ENCODE data around the gene RPA3. TPM values are rescaled to one million over a fixed set of nuclear protein-coding genes. Genes with fewer than 3 reads are reported as not detected.

The RPA3 gene
- total and polyA plus RNA-seq, 9 of the 15 experiments (the other 6 are each of a cell fraction or from before 2014, with no cell fraction given) = 68.5 to 265 (median 125) TPM

DNA sequence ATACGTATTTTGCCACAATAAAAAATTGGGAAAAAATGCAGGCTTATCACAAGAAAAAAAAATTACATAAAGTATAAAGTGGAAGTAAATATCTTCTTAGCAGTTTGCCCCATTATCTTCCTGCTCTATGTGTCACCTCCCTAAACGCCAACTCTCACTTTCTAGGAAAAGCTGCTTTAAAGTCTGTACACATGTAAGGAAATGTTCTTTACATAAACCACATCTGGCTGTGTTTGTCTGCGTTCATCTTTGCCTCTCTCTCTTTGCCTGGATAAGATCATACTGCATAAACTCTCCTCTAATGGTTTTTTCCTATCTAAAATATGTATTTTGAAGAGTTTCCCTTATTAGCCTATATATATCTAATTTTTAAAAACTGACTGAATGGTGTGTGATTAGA, 100.9 kb downstream of the RPA3 start (continued):
- TF ChIP-seq ETS2 (tag; IDR thresholded peaks at IDR 0.05; ENCODE audit: borderline replicate concordance, poor library complexity, severe bottlenecking) (no peak), MTA1 (IDR thresholded peaks at IDR 0.05; ENCODE audit: borderline replicate concordance) (no peak), ZNF280B (CRISPR knock-in tag; IDR thresholded peaks at IDR 0.05) (no peak), TCF3 (CRISPR knock-in tag; IDR thresholded peaks at IDR 0.05) (peak; percentile 59), MTA3 (IDR thresholded peaks at IDR 0.05; ENCODE audit: borderline replicate concordance) (no peak), NFYB (IDR thresholded peaks at IDR 0.05; ENCODE audit: extremely low read depth, insufficient read length) (no peak), CXXC5 (CRISPR knock-in tag; IDR thresholded peaks at IDR 0.05) (no peak), ZNF668 (CRISPR knock-in tag; IDR thresholded peaks at IDR 0.05) (no peak), EGR1 (conservative IDR thresholded peaks at IDR 0.05) (0 out of 2 replicates have a peak, but pooled peaks have one; percentile 31), ZNF23 (CRISPR knock-in tag; IDR thresholded peaks at IDR 0.05) (no peak), EZH2 (IDR thresholded peaks at IDR 0.05; ENCODE audit: borderline replicate concordance, low read depth, low read length) (no peak), TGIF2 (CRISPR knock-in tag; IDR thresholded peaks at IDR 0.05) (no peak), ILF3 (IDR thresholded peaks at IDR 0.05; ENCODE audit: borderline replicate concordance) (no peak), SUPT5H (IDR thresholded peaks at IDR 0.05) (no peak), SAFB (IDR thresholded peaks at IDR 0.05; ENCODE audit: borderline replicate concordance, low read depth, low read length) (no peak), HIVEP1 (CRISPR knock-in tag; IDR thresholded peaks at IDR 0.05) (no peak), HDAC3 (IDR thresholded peaks at IDR 0.05; ENCODE audit: borderline replicate concordance, partially characterized antibody) (peak; percentile 27), CEBPG (CRISPR knock-in tag; IDR thresholded peaks at IDR 0.05) (no peak), CEBPG (tag; conservative IDR thresholded peaks at IDR 0.05 in 1 of 2, IDR thresholded peaks at IDR 0.05 in 1 of 2) (no peak), XRCC3 (IDR thresholded peaks at IDR 0.05) (no peak), MAFF (IDR thresholded peaks at IDR 0.05; ENCODE audit: low read length) (no peak), DDX20 (tag; IDR thresholded peaks at IDR 0.05; ENCODE audit: low read depth) (no peak), GABPB2 (CRISPR knock-in tag; conservative IDR thresholded peaks at IDR 0.05) (no peak), NFXL1 (CRISPR knock-in tag; IDR thresholded peaks at IDR 0.05) (no peak), SRSF3 (IDR thresholded peaks at IDR 0.05; ENCODE audit: insufficient read depth, low read length) (no peak), PHF20 (IDR thresholded peaks at IDR 0.05; ENCODE audit: partially characterized antibody) (no peak), PHF21A (IDR thresholded peaks at IDR 0.05; ENCODE audit: borderline replicate concordance, low read depth) (no peak)
- TF ChIP-seq, protein P1, sequence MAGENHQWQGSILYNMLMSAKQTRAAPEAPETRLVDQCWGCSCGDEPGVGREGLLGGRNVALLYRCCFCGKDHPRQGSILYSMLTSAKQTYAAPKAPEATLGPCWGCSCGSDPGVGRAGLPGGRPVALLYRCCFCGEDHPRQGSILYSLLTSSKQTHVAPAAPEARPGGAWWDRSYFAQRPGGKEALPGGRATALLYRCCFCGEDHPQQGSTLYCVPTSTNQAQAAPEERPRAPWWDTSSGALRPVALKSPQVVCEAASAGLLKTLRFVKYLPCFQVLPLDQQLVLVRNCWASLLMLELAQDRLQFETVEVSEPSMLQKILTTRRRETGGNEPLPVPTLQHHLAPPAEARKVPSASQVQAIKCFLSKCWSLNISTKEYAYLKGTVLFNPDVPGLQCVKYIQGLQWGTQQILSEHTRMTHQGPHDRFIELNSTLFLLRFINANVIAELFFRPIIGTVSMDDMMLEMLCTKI (IDR thresholded peaks at IDR 0.05; ENCODE audit: partially characterized antibody) = no peak
- TF ChIP-seq, protein P2, sequence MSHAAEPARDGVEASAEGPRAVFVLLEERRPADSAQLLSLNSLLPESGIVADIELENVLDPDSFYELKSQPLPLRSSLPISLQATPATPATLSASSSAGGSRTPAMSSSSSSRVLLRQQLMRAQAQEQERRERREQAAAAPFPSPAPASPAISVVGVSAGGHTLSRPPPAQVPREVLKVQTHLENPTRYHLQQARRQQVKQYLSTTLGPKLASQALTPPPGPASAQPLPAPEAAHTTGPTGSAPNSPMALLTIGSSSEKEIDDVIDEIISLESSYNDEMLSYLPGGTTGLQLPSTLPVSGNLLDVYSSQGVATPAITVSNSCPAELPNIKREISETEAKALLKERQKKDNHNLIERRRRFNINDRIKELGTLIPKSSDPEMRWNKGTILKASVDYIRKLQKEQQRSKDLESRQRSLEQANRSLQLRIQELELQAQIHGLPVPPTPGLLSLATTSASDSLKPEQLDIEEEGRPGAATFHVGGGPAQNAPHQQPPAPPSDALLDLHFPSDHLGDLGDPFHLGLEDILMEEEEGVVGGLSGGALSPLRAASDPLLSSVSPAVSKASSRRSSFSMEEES (CRISPR knock-in tag; IDR thresholded peaks at IDR 0.05) = no peak
